UCSD-AML1 (cell line): ENCODE measurements around the gene TPSG1.
"Not testable (repeated sequence)": the region's sequence is repeated elsewhere in the genome, so short reads cannot be mapped to it uniquely, and the experiment has no call there.

Experiments
- DNase-seq: peaks from one replicate; lab custom pipeline; 2025; ENCODE audit not compliant: unreplicated experiment; lab: John Stamatoyannopoulos, UW

Gene TPSG1

DNA sequence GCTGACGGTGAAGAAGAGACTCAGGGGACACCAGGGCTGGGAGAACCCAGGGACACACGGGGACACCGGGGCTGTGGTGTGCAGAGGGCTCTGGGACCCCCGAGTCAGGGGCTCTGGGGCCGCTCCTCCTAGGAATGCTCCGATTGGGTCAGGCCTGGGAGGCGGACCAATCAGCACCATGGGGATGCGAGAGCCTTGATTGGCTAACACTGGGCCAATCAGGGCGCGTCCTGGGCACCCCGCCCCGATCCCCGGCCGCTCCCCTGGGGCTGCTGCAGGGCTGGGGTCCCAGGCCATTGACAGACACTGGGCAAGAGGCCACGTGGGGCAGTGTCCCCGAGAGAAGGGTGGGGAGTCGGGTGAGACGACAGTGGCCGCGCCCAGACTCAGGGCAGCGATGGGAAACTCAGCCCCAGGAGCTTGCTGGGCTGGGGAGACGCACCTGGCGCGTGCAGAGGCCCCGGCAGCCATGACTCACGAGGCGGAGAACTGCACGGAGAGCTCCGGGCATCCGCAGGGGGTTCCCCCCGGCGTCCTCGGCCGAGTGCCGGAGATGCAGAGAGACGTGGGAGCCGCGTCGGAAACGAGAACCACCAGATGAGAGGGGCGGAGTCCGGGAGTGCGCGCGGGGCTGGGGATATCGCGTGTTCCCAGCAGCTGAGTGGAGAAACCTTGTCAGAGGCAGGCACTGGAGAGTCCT, 7.1 kb upstream of the TPSG1 start:
- not testable (repeated sequence) for DNase-seq

DNA sequence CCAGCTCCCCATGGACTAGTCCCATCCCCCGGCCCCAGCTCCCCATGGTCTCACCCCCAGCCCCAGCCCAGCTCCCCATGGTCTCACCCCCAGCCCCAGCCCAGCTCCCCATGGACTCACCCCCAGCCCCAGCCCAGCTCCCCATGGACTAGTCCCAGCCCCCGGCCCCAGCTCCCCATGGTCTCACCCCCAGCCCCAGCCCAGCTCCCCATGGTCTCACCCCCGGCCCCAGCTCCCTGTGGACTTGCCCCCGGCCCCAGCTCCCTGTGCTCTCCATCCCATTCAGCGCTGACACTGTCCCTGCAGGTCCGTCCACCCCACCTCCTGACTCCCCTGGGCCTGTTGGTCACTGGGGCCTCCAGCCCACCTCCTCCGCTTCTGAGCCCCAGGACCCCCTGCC, 6.2 kb upstream of the TPSG1 start:
- not testable (repeated sequence) for DNase-seq

DNA sequence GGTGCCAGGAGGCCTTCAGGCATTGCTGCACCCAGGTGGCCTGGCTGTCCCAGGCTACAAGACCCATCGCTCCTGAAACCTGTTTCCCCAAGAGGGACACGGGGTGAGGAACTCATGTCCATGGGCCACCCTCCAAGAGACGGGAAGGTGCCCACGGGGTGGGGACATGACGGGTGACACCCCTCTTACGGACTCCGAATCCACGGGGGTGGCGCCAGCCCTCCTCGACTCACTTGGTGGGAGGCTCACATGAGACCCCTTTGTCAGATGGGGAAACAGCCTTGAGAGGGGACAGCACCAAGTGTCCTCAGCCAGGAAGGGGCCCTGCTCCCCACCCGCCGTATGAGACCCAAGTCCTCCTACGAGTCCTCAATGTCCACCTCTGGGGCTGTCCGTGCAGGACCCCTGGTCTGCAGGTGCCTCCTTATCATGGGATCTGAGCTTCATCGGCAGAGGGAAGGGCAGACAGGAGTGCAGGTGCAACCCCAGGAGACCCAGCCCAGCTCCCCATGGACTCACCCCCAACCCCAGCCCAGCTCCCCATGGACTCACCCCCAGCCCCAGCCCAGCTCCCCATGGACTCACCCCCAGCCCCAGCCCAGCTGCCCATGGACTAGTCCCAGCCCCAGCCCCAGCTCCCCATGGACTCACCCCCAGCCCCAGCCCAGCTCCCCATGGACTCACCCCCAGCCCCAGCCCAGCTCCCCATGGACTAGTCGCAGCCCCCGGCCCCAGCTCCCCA, 5.6 kb upstream of the TPSG1 start:
- DNase-seq, result not testable (repeated sequence)

DNA sequence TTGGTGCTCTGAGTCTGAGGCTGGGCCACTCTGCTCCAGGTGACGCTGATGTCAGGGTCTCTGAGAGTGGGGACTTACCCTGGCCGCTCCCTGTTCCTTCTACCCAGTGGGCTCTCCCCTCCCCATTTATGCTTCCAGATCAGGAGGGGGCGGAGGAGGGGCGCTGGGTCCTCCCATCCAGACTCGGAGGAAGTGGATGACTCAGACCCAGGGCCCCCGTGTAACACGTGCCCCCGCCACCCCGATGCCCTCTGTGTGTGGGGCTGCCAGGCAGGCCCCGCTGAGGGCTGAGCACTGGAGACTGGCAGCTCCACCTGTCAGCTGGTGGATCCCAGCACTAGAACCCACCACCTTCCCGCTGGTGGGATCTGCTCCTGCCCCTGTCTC, 5.0 kb upstream of the TPSG1 start, which contains the start of gene TPSB2:
TSS of gene TPSB2 (minus strand) at position 101 of the 387 bp plus-strand sequence. CDS start 233 bp downstream, outside the sequence.
- not testable (repeated sequence) for DNase-seq

DNA sequence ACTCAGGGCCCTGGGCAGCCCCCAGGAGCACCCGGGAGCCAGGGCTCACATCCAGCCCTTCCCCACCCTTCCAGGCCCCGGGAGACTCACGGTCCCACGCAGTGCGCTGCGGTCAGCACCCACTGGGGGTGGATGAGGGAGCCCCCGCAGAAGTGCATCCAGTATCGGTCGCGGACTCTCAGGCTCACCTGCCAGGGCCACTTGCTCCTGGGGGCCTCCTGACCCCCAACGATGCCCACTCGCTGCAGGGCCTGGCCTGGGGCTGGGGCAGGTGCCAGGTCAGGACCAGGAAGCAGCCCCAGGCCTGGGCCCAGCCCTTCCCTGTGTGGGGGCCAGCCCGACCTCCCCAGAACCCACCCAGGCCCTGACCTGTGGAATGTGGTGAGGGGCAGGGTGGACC, 4.4 kb upstream of the TPSG1 start:
- DNase-seq, result not testable (repeated sequence)

DNA sequence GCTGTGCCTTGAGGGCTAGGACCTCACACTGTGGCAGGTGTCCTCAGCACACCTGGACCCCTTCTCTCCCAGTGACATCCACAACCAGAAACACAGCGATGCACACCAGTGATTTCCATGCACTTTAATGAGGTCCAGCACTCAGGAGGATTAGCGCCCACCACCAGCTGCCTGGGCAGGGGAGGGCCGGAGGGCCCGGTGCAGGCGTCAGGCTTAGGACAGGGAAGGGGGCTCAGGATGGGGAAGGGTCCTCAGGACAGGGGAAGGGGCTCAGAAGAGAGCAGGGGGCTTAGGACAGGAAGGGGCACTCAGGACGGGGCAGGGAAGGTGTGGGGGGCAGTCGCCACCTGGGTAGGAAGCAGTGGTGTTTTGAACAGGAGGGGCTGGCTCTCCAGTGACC, 3.2 kb upstream of the TPSG1 start:
- not testable (repeated sequence) for DNase-seq

DNA sequence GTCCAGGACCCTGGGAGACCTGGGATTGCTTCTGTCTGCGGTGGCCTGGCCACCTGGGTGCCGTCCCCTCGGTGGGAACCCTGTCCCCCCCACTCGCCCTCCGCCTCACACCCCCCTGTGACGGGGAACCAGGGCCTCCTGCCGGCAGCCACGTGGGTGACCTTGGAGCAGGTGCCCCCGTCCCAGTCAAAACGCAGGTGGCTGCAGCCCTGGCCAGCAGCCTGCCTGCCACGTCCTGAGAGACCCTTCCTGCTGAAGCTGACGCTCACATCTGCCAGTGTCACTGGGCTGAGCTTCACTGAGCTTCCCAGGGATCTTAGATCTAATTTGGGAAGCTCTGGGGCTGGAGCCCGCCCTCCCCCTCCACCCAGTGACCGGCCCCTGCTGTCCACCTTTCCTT, 1.6 kb upstream of the TPSG1 start:
- not testable (repeated sequence) for DNase-seq

DNA sequence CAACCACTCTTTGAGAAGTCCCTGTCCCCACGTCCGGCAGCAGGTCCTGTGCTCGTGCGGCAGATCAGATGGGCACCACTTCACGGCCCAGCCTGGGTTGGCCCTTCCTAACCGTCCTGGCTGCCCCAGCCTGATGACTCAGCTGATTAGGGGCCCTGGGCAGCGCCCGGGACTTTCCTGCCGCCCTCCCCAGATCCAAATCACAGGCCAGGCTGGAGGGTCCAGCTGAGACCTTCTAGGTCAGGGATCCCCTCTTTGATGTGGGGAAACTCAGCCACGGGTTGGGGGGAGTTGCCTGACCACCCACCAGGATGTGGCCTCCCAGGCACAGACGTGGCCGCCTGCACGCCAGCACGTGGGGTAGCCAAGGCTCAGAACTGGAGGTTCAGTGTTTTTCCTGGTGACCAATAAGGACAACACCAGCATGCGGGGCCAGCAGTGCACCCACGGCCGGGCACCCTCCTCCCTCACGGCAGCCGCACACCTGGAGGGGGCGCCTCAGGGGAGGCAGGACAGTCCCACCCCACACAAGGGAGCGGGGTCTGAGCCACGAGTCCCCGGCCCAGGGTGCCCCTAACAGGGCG, 752 bp upstream of the TPSG1 start:
- DNase-seq, result not testable (repeated sequence)

DNA sequence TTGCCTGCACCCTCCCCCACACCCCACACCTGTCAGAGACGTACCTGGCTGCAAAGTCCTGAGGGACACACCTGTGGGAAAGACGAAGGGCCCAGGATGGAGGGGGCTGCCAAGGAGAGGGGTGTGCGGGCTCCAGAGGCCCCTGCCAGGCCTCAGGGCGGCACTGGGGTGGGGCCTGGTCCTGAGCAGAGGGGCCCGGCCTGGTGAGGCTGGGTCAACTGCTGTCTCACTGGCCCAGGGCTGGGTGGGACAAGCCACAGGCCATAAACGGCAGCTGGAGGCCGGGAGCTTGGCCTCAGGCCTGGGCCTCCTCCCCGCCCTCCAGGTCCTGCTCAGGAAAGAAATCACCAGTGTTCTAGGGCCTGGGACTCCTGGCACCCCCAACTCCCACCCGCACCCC, 510 bp downstream of the TPSG1 start:
- DNase-seq, result no peak

DNA sequence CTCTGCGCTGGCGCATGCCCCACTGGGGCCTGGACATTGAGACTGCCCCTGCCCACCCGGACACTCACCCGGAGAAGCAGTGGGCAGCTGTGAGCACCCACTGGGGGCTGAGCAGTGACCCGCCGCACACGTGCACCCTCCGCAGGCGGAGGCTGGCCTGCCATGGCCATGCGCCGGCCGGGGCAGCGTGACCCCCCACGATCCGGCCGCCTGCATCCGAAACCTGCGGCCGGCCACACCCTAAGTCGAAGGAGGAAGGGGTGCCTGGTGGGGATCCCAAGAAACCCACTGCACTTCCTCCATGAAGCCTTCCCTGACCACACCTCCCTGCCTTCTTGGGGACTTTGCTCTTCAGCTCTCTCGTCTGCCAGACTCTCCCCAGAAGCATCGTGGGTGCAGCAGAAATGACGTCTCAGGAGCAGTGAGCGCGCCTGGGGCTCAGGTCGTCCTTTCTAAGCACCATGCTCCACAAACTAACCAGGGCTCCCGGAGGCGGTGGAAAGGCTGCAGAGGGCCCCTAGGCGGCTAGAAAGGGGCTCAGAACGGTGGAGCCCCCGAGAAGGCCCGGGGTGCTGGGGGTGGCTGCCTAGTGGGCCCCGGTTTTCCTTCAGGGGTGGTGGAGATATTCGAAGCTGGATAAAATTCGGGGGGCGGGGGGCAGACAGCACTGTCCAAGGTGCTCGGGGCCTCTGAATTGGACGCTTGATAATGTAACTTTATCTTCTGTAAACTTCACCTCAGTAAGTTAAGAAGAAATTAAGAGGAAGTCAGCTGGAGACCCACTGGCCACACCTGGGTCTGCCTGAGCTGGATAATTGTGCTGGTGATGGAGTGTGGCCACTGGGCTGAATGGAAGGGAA, 1.5 kb downstream of the TPSG1 start:
- DNase-seq, result no peak

DNA sequence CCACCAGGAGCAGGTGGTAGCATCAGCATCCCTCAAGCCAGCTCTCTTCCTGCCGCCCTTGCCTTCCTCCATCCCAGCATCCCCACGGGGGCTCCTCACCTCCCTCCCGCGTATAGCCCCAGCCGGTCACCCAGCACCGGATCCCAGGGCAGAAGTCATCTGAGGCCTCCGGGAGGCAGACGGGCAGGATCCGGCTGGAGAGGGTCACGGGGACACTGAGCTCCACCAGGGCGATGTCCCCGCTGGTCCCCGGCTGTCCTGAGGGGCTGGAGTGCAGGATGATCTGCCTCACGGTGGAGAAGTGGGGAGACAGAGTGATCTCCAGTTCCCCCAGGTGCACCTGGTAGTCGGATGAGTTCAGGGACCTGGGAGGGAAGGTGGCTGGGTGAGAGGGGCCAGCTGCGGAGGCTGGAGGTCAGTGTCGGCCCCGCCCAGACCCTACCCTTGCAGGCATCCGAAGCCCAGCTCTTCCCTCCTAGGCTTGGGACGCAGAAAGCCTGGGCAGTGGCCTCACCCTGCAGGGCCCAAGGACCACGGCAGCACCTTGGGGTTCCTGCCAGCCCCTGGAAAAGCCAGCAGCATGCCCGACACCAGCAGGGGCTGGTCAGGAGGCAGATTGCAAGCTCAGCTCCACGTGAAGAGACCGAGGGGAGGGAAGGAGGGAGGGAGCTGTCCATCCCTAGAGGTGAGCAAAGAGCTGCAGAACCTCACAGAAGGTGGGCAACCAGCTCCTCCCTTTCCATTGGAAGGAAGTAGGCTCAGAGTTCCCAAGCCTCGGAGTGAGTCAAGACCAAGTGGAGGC, 2.3 kb downstream of the TPSG1 start:
- no peak for DNase-seq

DNA sequence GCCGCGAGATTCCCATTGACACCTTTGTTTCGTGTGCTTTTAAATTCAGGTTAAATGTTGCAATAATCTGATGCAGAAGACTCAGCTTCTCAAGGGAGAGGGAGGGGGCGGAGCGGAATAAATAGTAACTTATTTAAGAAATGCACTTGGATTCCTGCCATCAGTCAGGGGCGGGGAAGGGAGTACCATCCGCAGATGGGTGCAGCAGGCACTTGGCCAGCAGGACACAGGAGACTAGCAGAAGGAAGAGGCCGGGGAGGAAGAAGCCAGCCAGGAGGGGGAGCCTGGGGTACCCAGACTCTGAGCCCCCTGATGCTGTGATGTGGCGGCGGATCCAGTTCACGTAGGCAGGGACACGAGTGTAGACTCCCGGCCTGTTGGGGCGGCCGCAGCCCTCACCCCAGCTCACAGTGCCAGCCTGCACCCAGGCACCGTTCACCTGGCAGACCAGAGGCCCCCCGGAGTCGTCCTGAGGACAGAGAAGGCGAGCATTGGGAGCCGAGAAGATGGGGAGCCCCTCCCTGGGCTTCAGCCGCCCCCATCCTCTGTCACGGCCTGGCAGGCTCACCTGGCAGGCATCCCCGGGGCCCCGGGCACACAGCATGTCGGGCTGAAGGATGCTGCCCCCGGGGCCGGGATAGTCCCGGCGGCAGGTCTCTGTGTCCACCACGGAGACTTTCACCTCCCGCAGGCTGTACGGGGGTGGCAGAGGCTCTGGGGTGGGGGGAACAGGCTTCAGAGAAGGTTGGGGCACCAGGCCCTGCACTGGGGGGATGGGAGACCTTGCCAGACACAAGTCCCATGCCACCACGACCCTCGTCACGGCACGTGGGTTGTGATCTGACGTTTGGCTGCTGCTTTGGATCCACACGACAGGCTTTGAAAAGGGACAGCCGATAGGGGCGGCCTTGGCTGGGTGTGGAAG, 3.2 kb downstream of the TPSG1 start:
- DNase-seq, result no peak

DNA sequence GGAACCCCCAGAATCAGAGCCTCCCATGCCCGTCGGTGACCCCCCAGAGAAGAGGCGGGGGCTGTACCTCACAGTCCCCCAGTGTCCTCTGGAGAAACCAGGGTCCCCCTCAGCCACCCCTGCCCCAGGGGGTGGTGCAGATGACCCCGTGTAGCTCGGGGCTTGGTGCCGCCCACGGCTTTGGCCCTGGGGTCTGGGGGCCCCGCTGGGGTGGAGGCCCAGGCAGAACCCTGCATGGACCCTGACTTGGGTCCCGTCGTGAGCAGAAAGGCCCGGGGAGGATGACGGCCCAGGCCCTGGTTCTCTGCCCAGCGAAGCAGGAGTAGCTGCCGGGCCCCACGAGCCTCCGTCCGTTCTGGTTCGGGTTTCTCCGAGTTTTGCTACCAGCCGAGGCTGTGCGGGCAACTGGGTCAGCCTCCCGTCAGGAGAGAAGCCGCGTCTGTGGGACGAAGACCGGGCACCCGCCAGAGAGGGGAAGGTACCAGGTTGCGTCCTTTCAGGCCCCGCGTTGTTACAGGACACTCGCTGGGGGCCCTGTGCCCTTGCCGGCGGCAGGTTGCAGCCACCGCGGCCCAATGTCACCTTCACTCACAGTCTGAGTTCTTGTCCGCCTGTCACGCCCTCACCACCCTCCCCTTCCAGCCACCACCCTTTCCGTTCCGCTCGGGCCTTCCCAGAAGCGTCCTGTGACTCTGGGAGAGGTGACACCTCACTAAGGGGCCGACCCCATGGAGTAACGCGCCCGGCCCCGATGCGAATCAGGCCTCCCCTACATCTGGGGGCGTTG, 4.0 kb downstream of the TPSG1 start:
- DNase-seq, result no peak

DNA sequence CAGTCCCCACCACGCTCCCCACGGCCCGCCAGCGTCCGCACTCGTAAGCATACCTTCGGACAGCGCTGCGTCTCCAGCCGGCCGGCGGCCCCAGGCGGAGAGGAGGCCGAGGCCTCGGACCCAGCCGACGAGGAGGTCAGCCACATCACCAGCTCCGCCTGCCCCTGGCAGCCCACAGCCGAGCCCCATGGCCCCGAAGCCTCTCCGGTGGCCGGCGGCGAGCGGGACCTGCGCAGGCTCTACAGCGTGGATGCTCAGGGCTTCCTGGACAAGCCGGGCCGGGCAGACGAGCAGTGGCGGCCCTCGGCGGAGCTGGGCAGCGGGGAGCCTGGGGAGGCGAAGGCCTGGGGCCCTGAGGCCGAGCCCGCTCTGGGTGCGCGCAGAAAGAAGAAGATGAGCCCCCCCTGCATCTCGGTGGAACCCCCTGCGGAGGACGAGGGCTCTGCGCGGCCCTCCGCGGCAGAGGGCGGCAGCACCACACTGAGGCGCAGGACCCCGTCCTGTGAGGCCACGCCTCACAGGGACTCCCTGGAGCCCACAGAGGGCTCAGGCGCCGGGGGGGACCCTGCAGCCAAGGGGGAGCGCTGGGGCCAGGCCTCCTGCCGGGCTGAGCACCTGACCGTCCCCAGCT, 4.9 kb downstream of the TPSG1 start:
- DNase-seq, result no peak

DNA sequence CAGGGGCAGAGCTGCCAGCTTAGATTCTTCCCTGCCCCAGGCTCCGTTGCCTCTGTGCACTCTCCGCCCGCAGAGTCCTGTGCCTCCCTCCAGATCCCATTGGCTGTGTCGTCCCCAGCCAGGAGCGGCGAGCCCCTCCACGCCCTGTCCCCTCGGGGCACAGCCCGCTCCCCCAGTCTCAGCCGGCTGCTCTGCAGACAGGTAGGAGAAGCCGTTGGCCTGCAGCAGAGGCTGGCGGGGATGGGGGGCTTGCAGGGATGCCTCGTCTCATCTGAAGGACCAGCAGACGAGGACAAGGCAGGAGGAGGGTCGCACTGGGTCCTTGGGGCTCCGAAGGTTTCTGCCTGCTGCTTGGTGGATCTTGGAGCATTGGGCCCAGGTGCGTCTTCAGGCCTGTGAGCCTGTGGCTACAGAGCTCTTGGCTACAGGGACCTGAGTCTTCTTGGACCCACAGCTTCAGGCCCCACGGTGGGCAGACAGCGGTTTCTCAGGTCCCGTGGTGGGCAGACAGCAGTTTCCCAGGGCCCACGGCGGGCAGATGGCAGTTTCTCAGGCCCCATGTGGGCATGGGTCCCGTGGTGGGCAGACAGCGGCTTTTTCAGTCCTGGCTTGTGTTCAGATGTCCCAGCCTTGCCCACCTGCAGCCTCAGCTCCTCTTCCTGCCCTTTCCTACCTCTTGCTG, 6.0 kb downstream of the TPSG1 start:
- DNase-seq, result no peak

DNA sequence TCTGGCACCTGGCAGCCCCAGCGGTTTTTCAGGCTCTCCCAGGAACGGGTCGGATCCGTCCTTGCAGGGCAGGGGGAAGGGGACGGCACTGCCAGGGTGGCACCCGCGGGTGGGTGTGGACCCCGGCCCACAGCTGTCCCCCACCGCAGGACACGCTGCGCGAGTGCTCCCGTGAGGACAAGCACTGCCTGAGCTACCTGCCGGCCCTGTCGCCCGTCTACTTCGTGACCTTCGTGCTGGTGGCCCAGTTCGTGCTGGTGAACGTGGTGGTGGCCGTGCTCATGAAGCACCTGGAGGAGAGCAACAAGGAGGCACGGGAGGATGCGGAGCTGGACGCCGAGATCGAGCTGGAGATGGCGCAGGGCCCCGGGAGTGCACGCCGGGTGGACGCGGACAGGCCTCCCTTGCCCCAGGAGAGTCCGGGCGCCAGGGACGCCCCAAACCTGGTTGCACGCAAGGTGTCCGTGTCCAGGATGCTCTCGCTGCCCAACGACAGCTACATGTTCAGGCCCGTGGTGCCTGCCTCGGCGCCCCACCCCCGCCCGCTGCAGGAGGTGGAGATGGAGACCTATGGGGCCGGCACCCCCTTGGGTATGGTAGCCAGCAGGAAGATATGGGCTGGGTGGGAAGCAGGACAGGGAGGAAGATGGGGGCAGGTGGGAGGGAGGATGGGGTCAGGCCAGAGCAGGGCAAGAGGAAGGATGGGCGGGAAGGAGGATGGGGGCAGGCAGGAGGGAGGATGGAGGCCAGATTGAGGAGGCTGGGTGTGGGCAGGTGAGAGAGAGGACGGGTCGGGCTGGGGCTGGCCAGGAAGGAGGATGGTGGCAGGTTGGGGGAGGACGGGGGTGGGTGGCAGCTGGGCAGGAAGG, 6.8 kb downstream of the TPSG1 start:
- no peak for DNase-seq

DNA sequence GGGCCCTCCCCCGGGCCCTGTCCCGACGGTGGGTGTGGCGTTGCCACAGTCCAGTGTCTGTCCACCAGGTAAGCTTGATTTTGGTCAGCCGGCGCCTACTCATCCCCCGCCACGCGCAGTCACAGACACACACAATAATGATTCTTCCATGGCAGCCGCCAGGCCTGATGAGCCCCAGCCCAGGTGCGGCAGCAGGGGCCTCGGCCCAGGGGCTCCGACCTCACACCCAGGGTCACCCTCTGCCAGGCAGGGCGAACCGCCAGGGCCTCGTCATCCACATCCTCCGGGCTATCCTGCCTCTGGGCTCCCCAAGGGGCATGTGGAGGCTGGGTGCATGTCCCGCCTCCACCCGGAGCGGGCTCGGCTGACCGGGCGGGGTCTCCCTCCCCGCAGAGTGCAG, 7.5 kb downstream of the TPSG1 start:
- no peak for DNase-seq
